H1 (cell line): ENCODE measurements around the gene PTPRD. TPM values are rescaled to one million over a fixed set of nuclear protein-coding genes. Genes with fewer than 3 reads are reported as not detected.
A peak's percentile ranks its signal among the peaks of the same experiment; 100 is the strongest.

Source experiments
- CTCF ChIA-PET: fragments of 300-600 bp; sonication (Branson Sonifier 250); formaldehyde crosslinking; loops from one replicate; lab custom pipeline; 2021; ENCODE audit not compliant: partially characterized antibody; lab: Charles Lee
- POLR2A ChIA-PET: fragments of 300-600 bp; sonication (Branson Sonifier 250); formaldehyde crosslinking; loops from one replicate; lab custom pipeline; 2021; ENCODE audit warnings: inconsistent platforms; ENCODE audit not compliant: partially characterized antibody; lab: Charles Lee
- DNase-seq, 2 experiments: peaks; one replicate each; pipeline versions ENCODE4 v3.0.0 to v3.0.0-alpha.2; 2010 to 2022; ENCODE audit warnings: low spot score in 2 of 2, low read depth in 1 of 2, mixed read lengths in 1 of 2
- FAIRE-seq: peaks from 2 replicates; lab custom pipeline; 2011; peaks lifted over from hg19 to GRCh38; lab: Jason Lieb, UNC
- H2AFZ ChIP-seq: 2 replicates; pipeline ENCODE4 v1.8.1; 2012; ENCODE audit warnings: low read length, inconsistent platforms
- H2AK5ac ChIP-seq: 2 replicates; pipeline ENCODE4 v1.6.1; 2013; ENCODE audit warnings: low read depth, low read length
- H2BK120ac ChIP-seq: replicated peaks from 2 replicates; pipeline ENCODE3; 2013; ENCODE audit warnings: low read depth, low read length, inconsistent platforms
- H2BK12ac ChIP-seq: 2 replicates; pipeline ENCODE4 v1.6.1; 2013; ENCODE audit warnings: low read depth, low read length
- H2BK15ac ChIP-seq: 2 replicates; pipeline ENCODE4 v1.6.1; 2013; ENCODE audit warnings: low read length
- H2BK20ac ChIP-seq: 2 replicates; pipeline ENCODE4 v1.6.1; 2013; ENCODE audit warnings: low read length
- H2BK5ac ChIP-seq: 2 replicates; pipeline ENCODE4 v1.6.1; 2013; ENCODE audit warnings: low read depth, low read length
- H3K14ac ChIP-seq: 2 replicates; pipeline ENCODE4 v1.6.1; 2013; ENCODE audit warnings: inconsistent platforms; ENCODE audit not compliant: insufficient read length
- H3K18ac ChIP-seq: 2 replicates; pipeline ENCODE4 v1.6.1; 2013; ENCODE audit warnings: low read length; ENCODE audit errors: extremely low read depth
- H3K23ac ChIP-seq: 2 replicates; pipeline ENCODE4 v1.6.1; 2013; ENCODE audit warnings: inconsistent platforms; ENCODE audit not compliant: insufficient read length
- H3K23me2 ChIP-seq: 2 replicates; pipeline ENCODE4 v1.6.1; 2013; ENCODE audit warnings: low read depth, low read length
- H3K27ac ChIP-seq: 2 replicates; pipeline ENCODE4 v1.6.1; 2011; ENCODE audit warnings: low read depth, low read length, inconsistent platforms
- H3K27me3 ChIP-seq, 4 experiments: replicated peaks in 1 of 4; 1 replicate in 1 of 4; 2 replicates in 3 of 4; pipeline versions ENCODE4 v1.6.1 to v1.8.1; 2011 to 2013; ENCODE audit warnings: low read length in 3 of 4, mild to moderate bottlenecking in 3 of 4, inconsistent platforms in 2 of 4, mixed read lengths in 2 of 4, moderate library complexity in 1 of 4; ENCODE audit not compliant: control insufficient read depth in 3 of 4, insufficient read depth in 3 of 4; ENCODE audit errors: extremely low read depth in 1 of 4
- H3K36me3 ChIP-seq, 4 experiments: 2 replicates each; pipeline versions ENCODE4 v1.6.1 to v1.8.1; 2011 to 2013; ENCODE audit warnings: mild to moderate bottlenecking in 4 of 4, low read length in 3 of 4, moderate library complexity in 2 of 4, control low read depth in 1 of 4, inconsistent platforms in 1 of 4; ENCODE audit not compliant: insufficient read depth in 4 of 4, control insufficient read depth in 2 of 4
- H3K4ac ChIP-seq: replicated peaks from 2 replicates; pipeline ENCODE3; 2013; ENCODE audit warnings: low read length, low read depth, mixed read lengths, inconsistent platforms; ENCODE audit not compliant: insufficient read length
- H3K4me1 ChIP-seq, 4 experiments: replicated peaks in 1 of 4; 1 replicate in 1 of 4; 2 replicates in 3 of 4; pipeline versions ENCODE4 v1.6.1 to v1.8.1; 2011 to 2013; ENCODE audit warnings: low read length in 3 of 4, inconsistent platforms in 2 of 4, mixed read lengths in 1 of 4; ENCODE audit not compliant: insufficient read depth in 4 of 4, control insufficient read depth in 3 of 4
- H3K4me2 ChIP-seq, 2 experiments: 2 replicates each; pipeline versions ENCODE4 v1.6.1 to v1.8.1; 2011 to 2013; ENCODE audit warnings: low read depth in 2 of 2, low read length in 2 of 2, control low read depth in 1 of 2, inconsistent platforms in 1 of 2, mild to moderate bottlenecking in 1 of 2; ENCODE audit not compliant: insufficient read depth in 1 of 2
- H3K4me3 ChIP-seq, 4 experiments: fragments of 200-600, 300-600 bp in 1 of 4; sonication (generic), shearing (Covaris generic), sonication (Bioruptor Twin) in 1 of 4; 2 replicates each; pipeline versions ENCODE4 v1.5.1 to v1.8.1; 2011 to 2016; ENCODE audit warnings: low read length in 4 of 4, low read depth in 3 of 4, control low read depth in 2 of 4, inconsistent platforms in 2 of 4, mild to moderate bottlenecking in 2 of 4, mixed read lengths in 1 of 4, moderate library complexity in 1 of 4; ENCODE audit not compliant: insufficient read depth in 2 of 4; ENCODE audit errors: extremely low read depth in 1 of 4
- H3K56ac ChIP-seq: replicated peaks from 2 replicates; pipeline ENCODE3; 2013; ENCODE audit warnings: low read depth, mild to moderate bottlenecking, mixed read lengths, low read length, inconsistent platforms; ENCODE audit not compliant: insufficient read length
- H3K79me1 ChIP-seq: 2 replicates; pipeline ENCODE4 v1.6.1; 2013; ENCODE audit warnings: low read depth, low read length, control low read depth
- H3K79me2 ChIP-seq, 2 experiments: 2 replicates each; pipeline versions ENCODE4 v1.6.1 to v1.8.1; 2012 to 2013; ENCODE audit warnings: low read length in 2 of 2, mild to moderate bottlenecking in 2 of 2, inconsistent platforms in 1 of 2; ENCODE audit not compliant: insufficient read depth in 2 of 2, control insufficient read depth in 1 of 2
- H3K9ac ChIP-seq, 4 experiments: replicated peaks in 1 of 4; 1 replicate in 1 of 4; 2 replicates in 3 of 4; pipeline versions ENCODE4 v1.6.1 to v1.8.1; 2011 to 2013; ENCODE audit warnings: low read depth in 3 of 4, low read length in 3 of 4, control low read depth in 2 of 4, mild to moderate bottlenecking in 2 of 4, moderate library complexity in 2 of 4, inconsistent platforms in 1 of 4; ENCODE audit errors: extremely low read depth in 1 of 4
- H3K9me3 ChIP-seq, 2 experiments: 2 replicates each; pipeline versions ENCODE4 v1.6.1 to v1.8.1; 2012 to 2013; ENCODE audit warnings: mild to moderate bottlenecking in 2 of 2, moderate library complexity in 2 of 2, control low read depth in 1 of 2, inconsistent platforms in 1 of 2, low read depth in 1 of 2, low read length in 1 of 2, mixed read lengths in 1 of 2; ENCODE audit not compliant: insufficient read depth in 2 of 2
- H4K20me1 ChIP-seq, 2 experiments: replicated peaks in 1 of 2; 2 replicates each; pipeline versions ENCODE3 to v1.8.1; 2011 to 2013; ENCODE audit warnings: inconsistent platforms in 2 of 2, low read length in 2 of 2, mild to moderate bottlenecking in 1 of 2; ENCODE audit not compliant: insufficient read depth in 2 of 2, control insufficient read depth in 1 of 2
- H4K5ac ChIP-seq: 2 replicates; pipeline ENCODE4 v1.6.1; 2013; ENCODE audit warnings: low read length, low read depth, mixed read lengths, inconsistent platforms; ENCODE audit not compliant: insufficient read length
- H4K8ac ChIP-seq: 2 replicates; pipeline ENCODE4 v1.8.0; 2013; ENCODE audit warnings: mild to moderate bottlenecking, moderate library complexity, low read length, inconsistent platforms; ENCODE audit not compliant: insufficient read depth; ENCODE audit errors: extremely low read depth
- H4K91ac ChIP-seq: replicated peaks from 2 replicates; pipeline ENCODE3; 2013; ENCODE audit warnings: low read length, mixed read lengths, inconsistent platforms; ENCODE audit not compliant: insufficient read length
- CTCF ChIP-seq, 3 experiments: IDR thresholded peaks; 1 replicate in 2 of 3; 2 replicates in 1 of 3; pipeline versions ENCODE4 v1.5.1 to v1.6.1; 2011; ENCODE audit warnings: low read length in 3 of 3, mild to moderate bottlenecking in 3 of 3, inconsistent platforms in 2 of 3, low read depth in 1 of 3, moderate library complexity in 1 of 3; ENCODE audit not compliant: insufficient read depth in 1 of 3; ENCODE audit errors: control extremely low read depth in 1 of 3
- KDM5A ChIP-seq: fragments of 200-600 bp; IDR thresholded peaks from 2 replicates; pipeline ENCODE4 v1.7.1; 2012; ENCODE audit warnings: mild to moderate bottlenecking, low read length, inconsistent platforms, mixed read lengths
- WGBS, 2 experiments: shearing (Covaris generic) in 1 of 2; methylation state at CpG; one replicate each; pipeline versions ENCODE4 v1.1.6 to v1.1.7; 2013 to 2015; ENCODE audit warnings: low lambda C conversion rate in 2 of 2, mixed read lengths in 2 of 2, inconsistent platforms in 1 of 2, low coverage in 1 of 2, missing lambda C conversion rate in 1 of 2; ENCODE audit not compliant: insufficient replicate concordance in 2 of 2, insufficient coverage in 1 of 2, insufficient read length in 1 of 2; ENCODE audit errors: extremely low coverage in 1 of 2, missing lambda C conversion rate in 1 of 2; 5-methylcytosine and 5-hydroxymethylcytosine counted together
- polyA plus RNA-seq, 7 experiments: library from polyadenylated mRNA; depleted of rRNA in 3 of 7; stranded (reverse) in 5 of 7; unstranded in 2 of 7; fragments of >200 nt in 5 of 7; fragments of 200-250 nt in 2 of 7; gene quantifications; 1 replicate in 5 of 7; 2 replicates in 1 of 7; 4 replicates in 1 of 7; pipeline versions ENCODE4 v1.2.1 to v1.2.3, GENCODE V29; 2011 to 2013; ENCODE audit warnings: missing spikeins in 2 of 7, mixed read lengths in 2 of 7
- total RNA-seq: library from RNA; stranded (reverse); fragmentation: NEBNext Ultra II Directional; extraction: Animal tissue kit (Norgen Biotek cat#: 25700); gene quantifications from 2 replicates; pipeline ENCODE4 v1.2.1, GENCODE V29; 2021

PTPRD gene
- total and polyA plus RNA-seq, 2 of the 8 experiments (the other 6 are each of a cell fraction or from before 2014, with no cell fraction given) = 17.2 to 77.0 TPM

GRCh38 chr9:10009401-10009800 lies 603.4 kb downstream of the PTPRD start:
- peak overlapping the region; percentile 50 for H2BK120ac ChIP-seq
- no peak overlapping the region for H2BK20ac ChIP-seq
- no peak for TF ChIP-seq KDM5A
- TF ChIP-seq CTCF (IDR thresholded peaks at IDR 0.05; ENCODE audit: control extremely low read depth in 1 of 3, insufficient read depth in 1 of 3, low read depth in 1 of 3, low read length in 3 of 3) = no peak
- WGBS, 2 experiments = 72% methylated on average over 3 of the region's 3 CpGs; no CpG with 5 or more reads in 1 of the 2 experiments
- no peaks in the 10 kb centered on the region for H3K36me3 ChIP-seq
- no peak overlapping the region for H3K4ac ChIP-seq
- H2AFZ ChIP-seq = no peak overlapping the region
- H2BK12ac ChIP-seq = no peak overlapping the region
- H3K4me2 ChIP-seq = no peak overlapping the region; a peak in 1 of 4 replicates
- H2AK5ac ChIP-seq = no peak overlapping the region
- no peak overlapping the region for H4K8ac ChIP-seq
- no peaks in the 10 kb centered on the region for H3K79me1 ChIP-seq
- H3K9ac ChIP-seq = no peak overlapping the region
- H3K23me2 ChIP-seq = no peaks in the 10 kb centered on the region
- no peaks in the 10 kb centered on the region for H3K79me2 ChIP-seq
- H3K23ac ChIP-seq = no peak overlapping the region
- H3K27me3 ChIP-seq = no peaks in the 10 kb centered on the region
- H3K9me3 ChIP-seq = no peaks in the 10 kb centered on the region
- no peak overlapping the region for H3K27ac ChIP-seq
- no peak overlapping the region for H2BK15ac ChIP-seq
- ChIA-PET POLR2A (interaction anchor here (1.5 kb wide), 1 partner anchor 11 kb away, joined by 5 read pairs; no protein-coding TSS in a partner anchor), CTCF (interaction anchor here (2.9 kb wide), 1 partner anchor 11 kb away, joined by 14 read pairs; no protein-coding TSS in a partner anchor)
- no peak overlapping the region for H2BK5ac ChIP-seq
- H3K14ac ChIP-seq = no peak overlapping the region
- no peaks in the 10 kb centered on the region for H4K20me1 ChIP-seq
- peaks cover 0 to 10% (median 3%) of the 10 kb centered on the region in 4 experiments; a peak in 5 of 7 replicates for H3K4me1 ChIP-seq
- no peak overlapping the region for H4K91ac ChIP-seq
- DNase-seq (no peak), FAIRE-seq (no peak)
- H4K5ac ChIP-seq = no peak overlapping the region
- no peak overlapping the region for H3K56ac ChIP-seq
- no peak overlapping the region for H3K4me3 ChIP-seq
- H3K18ac ChIP-seq = peak overlapping the region; percentile 20; the same call in 1 of the 2 replicates
